GM20431 (cell line): ENCODE data around the gene MICOS13.

Source experiments
- in situ Hi-C: fragments of 300-500 bp; cut with MseI, MboI; formaldehyde crosslinking; loops from one replicate; pipeline ENCODE4 v1.15.0; 2020; ENCODE audit warnings: low sequenced_read_pairs; ENCODE audit not compliant: unreplicated experiment

Gene MICOS13

GRCh38 chr19:5635427-5635826 is 44.9 kb downstream of the MICOS13 start:
- in situ Hi-C loops: no loop called here

DNA sequence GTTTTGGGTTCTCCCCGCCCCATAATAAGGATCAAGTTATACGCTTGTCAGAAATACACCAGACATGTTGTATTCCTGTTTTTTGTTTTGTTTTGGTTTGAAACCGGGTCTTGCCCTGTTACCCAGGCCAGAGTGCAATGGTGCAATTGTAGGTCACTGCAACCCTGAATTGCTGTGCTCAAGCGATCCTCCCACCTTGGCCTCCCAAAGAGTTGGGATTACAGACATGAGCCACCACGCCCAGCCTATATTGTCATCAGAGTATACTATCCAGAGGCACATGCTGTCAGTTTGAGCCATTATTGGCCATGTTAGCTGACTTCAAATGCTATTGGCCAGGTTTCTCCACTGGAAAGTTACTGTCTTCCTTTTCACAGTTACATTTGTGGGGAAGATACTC is 47.7 kb downstream of the MICOS13 start:
- in situ Hi-C loops: no loop called here

DNA sequence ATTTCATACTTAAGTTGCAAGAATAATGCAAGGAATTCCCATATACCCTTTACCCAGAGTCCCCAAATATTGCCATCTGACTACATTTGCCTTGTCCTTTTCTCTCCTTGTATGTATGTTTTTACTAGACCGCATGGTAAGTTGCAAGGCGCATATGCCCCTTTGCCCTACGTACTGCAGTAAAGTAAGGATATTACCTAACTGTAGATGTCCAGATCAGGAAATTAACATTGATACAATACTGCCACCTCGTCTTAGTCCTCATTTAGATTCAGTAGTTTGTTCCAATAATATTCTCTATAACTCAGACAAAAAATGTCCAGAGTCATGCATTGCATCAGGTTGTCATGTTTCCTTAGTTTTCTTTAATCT is 48.1 kb downstream of the MICOS13 start:
- in situ Hi-C loops: no loop called here

DNA sequence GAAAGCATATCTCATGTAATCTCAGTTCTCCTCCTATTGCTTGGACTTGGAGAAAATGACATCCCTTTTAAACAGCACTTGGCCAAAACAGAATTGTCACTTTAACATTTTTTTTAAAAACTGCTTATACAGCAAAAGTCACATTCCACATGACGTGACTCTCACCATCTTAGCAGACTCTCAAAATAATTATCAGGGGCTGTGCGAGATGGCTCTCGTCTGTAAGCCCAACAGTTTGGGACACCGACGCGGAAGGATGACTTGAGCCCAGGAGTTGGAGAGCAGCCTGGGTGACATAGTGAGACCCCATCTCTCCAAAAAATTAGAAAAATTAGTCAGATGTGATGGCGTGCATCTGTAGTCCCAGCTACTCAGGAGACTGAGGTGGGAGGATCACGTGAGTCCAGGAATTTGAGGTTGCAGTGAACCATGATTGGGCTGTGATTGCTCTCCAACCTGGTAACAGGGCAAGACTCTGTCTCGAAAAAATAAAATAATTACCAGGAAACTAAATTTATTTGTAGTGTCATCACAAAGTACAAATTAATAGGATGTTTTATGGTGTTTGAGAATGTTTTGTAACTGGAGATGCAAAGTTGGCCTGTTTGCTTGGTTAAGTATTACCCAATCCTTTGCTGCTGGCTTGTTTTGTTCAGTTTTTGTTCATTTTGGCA is 48.6 kb downstream of the MICOS13 start:
- in situ Hi-C loops: no loop called here

DNA sequence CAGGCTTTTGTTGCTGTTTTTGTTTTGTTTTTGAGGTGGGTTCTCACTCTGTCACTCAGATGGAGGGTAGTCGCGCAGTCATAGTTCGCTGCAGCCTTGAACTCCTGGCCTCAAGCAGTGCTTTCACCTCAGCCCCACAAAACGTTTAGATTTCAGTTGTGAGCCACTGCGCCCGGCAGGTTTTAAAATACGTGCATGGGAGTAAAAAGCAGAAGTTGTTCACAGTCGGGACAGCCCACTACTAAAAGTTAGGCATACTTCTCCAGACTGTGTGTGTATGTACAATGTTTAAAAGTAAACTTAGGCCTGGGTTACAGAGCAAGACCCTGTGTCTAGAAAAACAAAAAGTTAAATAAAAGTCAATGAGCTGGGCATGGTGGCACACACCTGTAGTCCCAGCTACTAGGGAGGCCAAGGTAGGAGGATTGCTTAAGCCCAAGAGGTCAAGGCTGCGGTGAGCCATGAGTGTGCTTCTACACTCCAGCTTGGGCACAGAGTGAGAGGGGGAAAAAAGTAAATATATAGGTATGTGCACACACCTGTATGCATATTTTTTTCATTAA is 51.3 kb downstream of the MICOS13 start:
- in situ Hi-C loops: no loop called here

- in situ Hi-C loops: no loop called here
Observed at GRCh38 chr19:5628461-5628860, 51.9 kb downstream of the MICOS13 start.
